ENCODE data around the gene COL12A1.

The COL12A1 gene

GRCh38 chr6:75144386-75144785 is 61.5 kb downstream of the COL12A1 start:
- DNase-seq (ENCODE audit: extremely low read depth, low read depth) = no peak
- no peak for TF ChIP-seq CTCF (IDR thresholded peaks at IDR 0.05; ENCODE audit: low read depth, low read length)

GRCh38 chr6:75143191-75143590 is 62.7 kb downstream of the COL12A1 start:
- DNase-seq (ENCODE audit: extremely low read depth, low read depth) = peak; percentile 73
- TF ChIP-seq CTCF (IDR thresholded peaks at IDR 0.05; ENCODE audit: low read depth, low read length) = no peak

GRCh38 chr6:75142721-75143120 is 63.1 kb downstream of the COL12A1 start:
- no peak for TF ChIP-seq CTCF (IDR thresholded peaks at IDR 0.05; ENCODE audit: low read depth, low read length)
- DNase-seq (ENCODE audit: extremely low read depth, low read depth) = no peak

- no peak for DNase-seq (ENCODE audit: extremely low read depth, low read depth)
- no peak for TF ChIP-seq CTCF (IDR thresholded peaks at IDR 0.05; ENCODE audit: low read depth, low read length)
These were observed 70.0 kb downstream of the COL12A1 start for GRCh38 chr6:75135876-75136275.

- DNase-seq (ENCODE audit: extremely low read depth, low read depth) = peak; percentile 64
- no peak for TF ChIP-seq CTCF (IDR thresholded peaks at IDR 0.05; ENCODE audit: low read depth, low read length)
These were observed 70.4 kb downstream of the COL12A1 start for GRCh38 chr6:75135450-75135849.

- peak; percentile 56 for DNase-seq (ENCODE audit: extremely low read depth, low read depth)
- TF ChIP-seq CTCF (IDR thresholded peaks at IDR 0.05; ENCODE audit: low read depth, low read length) = no peak
These were observed 75.1 kb downstream of the COL12A1 start for GRCh38 chr6:75130784-75131183.

- TF ChIP-seq CTCF (IDR thresholded peaks at IDR 0.05; ENCODE audit: low read depth, low read length) = no peak
- peak; percentile 57 for DNase-seq (ENCODE audit: extremely low read depth, low read depth)
These were observed 76.8 kb downstream of the COL12A1 start for GRCh38 chr6:75128878-75129570.

Measured in AG09319 (cell line).